Activated naive CD8-positive, alpha-beta T cell treated with anti-CD3 and anti-CD28 coated beads for 36 hours (primary cell): ENCODE results near the gene TSC2. TPM values are rescaled to one million over a fixed set of nuclear protein-coding genes. Genes with fewer than 3 reads are reported as not detected.
"Not testable (repeated sequence)": the region's sequence is repeated elsewhere in the genome, so short reads cannot be mapped to it uniquely, and the experiment has no call there.

ENCODE experiments used
- DNase-seq: peaks from one replicate; pipeline ENCODE4 v3.0.0; 2021
- H3K27ac Mint-ChIP-seq: one replicate; pipeline ENCODE4 v1.8.0; 2022; ENCODE audit warnings: mild to moderate bottlenecking, moderate library complexity, mixed read lengths
- H3K27me3 Mint-ChIP-seq: one replicate; pipeline ENCODE4 v1.8.0; 2022; ENCODE audit warnings: mild to moderate bottlenecking, mixed read lengths
- H3K36me3 Mint-ChIP-seq: one replicate; pipeline ENCODE4 v1.8.0; 2021; ENCODE audit warnings: mild to moderate bottlenecking, mixed read lengths
- H3K4me1 Mint-ChIP-seq: one replicate; pipeline ENCODE4 v1.8.0; 2021; ENCODE audit warnings: mixed read lengths
- H3K4me3 Mint-ChIP-seq: one replicate; pipeline ENCODE4 v1.8.0; 2022; ENCODE audit warnings: mild to moderate bottlenecking, moderate library complexity, mixed read lengths
- H3K9me3 Mint-ChIP-seq: one replicate; pipeline ENCODE4 v1.8.0; 2022; ENCODE audit warnings: mixed read lengths
- total RNA-seq, 2 experiments: library from RNA; stranded (reverse); gene quantifications; one replicate each; pipeline ENCODE4 v1.2.3, GENCODE V29; 2021

The TSC2 gene
- total RNA-seq, 2 experiments from 2014 or later, result 52.3 to 57.5 TPM

- H3K27me3 Mint-ChIP-seq, H3K36me3 Mint-ChIP-seq, H3K27ac Mint-ChIP-seq, H3K4me3 Mint-ChIP-seq, H3K4me1 Mint-ChIP-seq, H3K9me3 Mint-ChIP-seq, DNase-seq: not testable (repeated sequence)
Observed at GRCh38 chr16:2101581-2101980, 53.8 kb downstream of the TSC2 start.

GRCh38 chr16:2102471-2102870 is 54.7 kb downstream of the TSC2 start:
- Mint-ChIP-seq H3K27ac (no peak overlapping the region), H3K4me1 (no peaks in the 10 kb centered on the region), H3K4me3 (no peak overlapping the region), H3K36me3 (peaks cover 1% of the 10 kb centered on the region), H3K9me3 (no peaks in the 10 kb centered on the region), H3K27me3 (no peaks in the 10 kb centered on the region)
- DNase-seq, result no peak

DNA sequence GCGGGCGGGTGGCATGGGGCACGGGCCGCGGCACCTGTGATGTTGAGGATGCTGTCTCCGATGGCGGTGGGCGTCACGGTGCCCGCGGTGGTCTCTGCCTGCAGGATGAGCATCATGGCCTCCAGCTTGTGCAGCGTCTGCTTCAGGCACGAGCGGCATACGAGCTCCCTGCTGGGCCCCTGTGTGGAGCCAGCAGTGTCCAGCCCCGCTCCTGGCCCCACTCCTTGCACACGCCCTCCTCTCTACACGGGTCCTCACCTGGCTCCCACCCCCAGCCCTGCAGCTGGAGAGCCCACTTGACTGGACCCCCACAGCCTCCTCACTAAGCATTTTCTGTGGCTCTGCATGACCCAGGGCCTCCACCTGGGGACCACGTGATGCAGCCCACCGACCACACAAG is 56.7 kb downstream of the TSC2 start:
- H3K27me3 Mint-ChIP-seq, H3K27ac Mint-ChIP-seq, H3K4me3 Mint-ChIP-seq: not testable (repeated sequence)

DNA sequence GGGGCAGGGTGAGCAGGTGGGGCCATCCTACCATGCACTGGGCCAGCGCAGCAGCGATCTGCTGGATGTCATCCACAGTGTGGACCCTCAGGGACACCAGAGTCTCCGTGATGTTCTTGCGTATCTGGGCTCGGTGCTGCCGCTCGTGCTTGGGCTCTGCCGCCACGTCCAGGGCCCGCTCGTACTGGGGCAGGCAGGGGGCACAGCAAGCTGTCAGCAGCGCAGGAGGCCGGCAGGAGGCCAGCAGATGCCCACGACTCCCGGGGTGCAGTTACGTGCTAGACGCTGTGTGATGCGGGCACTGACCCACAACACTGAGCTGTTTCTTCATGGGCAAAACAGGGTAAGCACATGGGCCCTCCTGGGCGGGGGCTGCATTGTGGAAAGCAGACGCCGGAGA is 57.5 kb downstream of the TSC2 start:
- H3K27me3 Mint-ChIP-seq, H3K9me3 Mint-ChIP-seq, H3K4me3 Mint-ChIP-seq, DNase-seq, H3K36me3 Mint-ChIP-seq, H3K4me1 Mint-ChIP-seq, H3K27ac Mint-ChIP-seq: not testable (repeated sequence)

More for the DNA sequence above, 56.7 kb downstream of the TSC2 start:
- not testable (repeated sequence) for H3K4me1 Mint-ChIP-seq, DNase-seq, H3K36me3 Mint-ChIP-seq, H3K9me3 Mint-ChIP-seq

- not testable (repeated sequence) for H3K4me1 Mint-ChIP-seq, H3K9me3 Mint-ChIP-seq, H3K27ac Mint-ChIP-seq, DNase-seq, H3K27me3 Mint-ChIP-seq, H3K4me3 Mint-ChIP-seq, H3K36me3 Mint-ChIP-seq
Observed at GRCh38 chr16:2105769-2106168, 58.0 kb downstream of the TSC2 start.

DNA sequence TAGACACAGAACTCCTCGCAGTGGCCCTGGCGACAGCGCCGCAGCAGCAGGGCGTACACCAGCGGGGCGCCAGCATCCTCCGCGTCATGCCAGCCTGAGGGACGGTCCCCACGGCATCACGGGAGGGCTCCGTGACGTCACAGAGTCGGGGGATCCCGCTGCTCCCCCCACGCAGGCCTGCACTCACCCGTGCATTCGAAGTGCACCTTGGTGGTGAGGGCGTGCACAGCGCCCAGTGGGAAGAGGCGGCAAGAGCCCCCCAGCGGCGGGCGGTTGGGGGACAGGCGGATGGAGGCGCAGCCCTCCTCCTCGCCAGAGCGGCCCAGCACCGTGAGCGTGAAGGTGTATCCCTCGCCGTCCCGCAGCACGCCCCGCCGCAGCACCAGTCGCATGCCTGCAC is 58.4 kb downstream of the TSC2 start:
- H3K36me3 Mint-ChIP-seq, DNase-seq, H3K4me3 Mint-ChIP-seq, H3K27ac Mint-ChIP-seq, H3K4me1 Mint-ChIP-seq, H3K9me3 Mint-ChIP-seq, H3K27me3 Mint-ChIP-seq: not testable (repeated sequence)

DNA sequence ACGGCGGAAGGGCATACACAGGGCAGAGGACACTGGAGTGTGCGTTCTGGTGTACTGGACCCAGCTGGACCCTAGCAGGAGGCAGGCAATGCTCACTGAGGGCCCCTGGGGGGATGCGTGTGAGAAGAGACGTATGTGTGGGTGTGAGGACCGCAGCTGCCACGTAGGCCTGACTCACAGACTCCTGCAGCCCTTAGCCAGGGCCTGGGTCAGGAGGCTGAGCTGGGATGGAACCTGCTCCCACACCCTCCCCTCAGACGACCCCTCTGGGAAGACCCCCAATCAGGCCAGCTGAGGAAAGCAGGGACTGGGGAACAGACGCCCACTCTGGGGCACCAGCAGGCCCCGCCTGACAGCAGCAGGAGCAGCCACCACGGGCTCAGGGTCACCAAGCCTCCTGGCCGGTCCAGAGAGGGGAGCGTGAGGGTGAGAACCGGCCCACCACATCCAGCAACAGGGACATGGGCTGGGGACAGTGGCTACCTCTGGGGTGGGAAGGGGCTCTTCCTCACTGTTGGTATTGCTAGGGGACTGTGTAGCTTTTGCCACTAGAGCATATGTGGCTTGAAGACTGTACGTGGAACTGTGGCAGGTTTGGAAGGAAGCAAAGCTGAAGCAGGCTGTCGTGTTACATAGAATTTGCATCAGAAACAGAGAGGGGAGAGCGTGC is 59.5 kb downstream of the TSC2 start:
- not testable (repeated sequence) for H3K4me3 Mint-ChIP-seq, H3K9me3 Mint-ChIP-seq, H3K4me1 Mint-ChIP-seq, DNase-seq, H3K36me3 Mint-ChIP-seq, H3K27me3 Mint-ChIP-seq, H3K27ac Mint-ChIP-seq

GRCh38 chr16:2107791-2108125 is 60.0 kb downstream of the TSC2 start:
- H3K27me3 Mint-ChIP-seq, H3K36me3 Mint-ChIP-seq, H3K4me3 Mint-ChIP-seq, H3K27ac Mint-ChIP-seq, H3K4me1 Mint-ChIP-seq, DNase-seq, H3K9me3 Mint-ChIP-seq: not testable (repeated sequence)

- H3K27me3 Mint-ChIP-seq, DNase-seq, H3K4me3 Mint-ChIP-seq, H3K4me1 Mint-ChIP-seq, H3K9me3 Mint-ChIP-seq, H3K27ac Mint-ChIP-seq, H3K36me3 Mint-ChIP-seq: not testable (repeated sequence)
Observed at GRCh38 chr16:2108446-2109270, 60.9 kb downstream of the TSC2 start.

- H3K27ac Mint-ChIP-seq, H3K36me3 Mint-ChIP-seq, H3K27me3 Mint-ChIP-seq, H3K4me3 Mint-ChIP-seq, DNase-seq, H3K9me3 Mint-ChIP-seq, H3K4me1 Mint-ChIP-seq: not testable (repeated sequence)
Observed at GRCh38 chr16:2109271-2109580, 61.4 kb downstream of the TSC2 start.

- H3K4me3 Mint-ChIP-seq, H3K27ac Mint-ChIP-seq, H3K36me3 Mint-ChIP-seq, H3K27me3 Mint-ChIP-seq, DNase-seq, H3K9me3 Mint-ChIP-seq, H3K4me1 Mint-ChIP-seq: not testable (repeated sequence)
Observed at GRCh38 chr16:2109872-2110271, 62.1 kb downstream of the TSC2 start.

DNA sequence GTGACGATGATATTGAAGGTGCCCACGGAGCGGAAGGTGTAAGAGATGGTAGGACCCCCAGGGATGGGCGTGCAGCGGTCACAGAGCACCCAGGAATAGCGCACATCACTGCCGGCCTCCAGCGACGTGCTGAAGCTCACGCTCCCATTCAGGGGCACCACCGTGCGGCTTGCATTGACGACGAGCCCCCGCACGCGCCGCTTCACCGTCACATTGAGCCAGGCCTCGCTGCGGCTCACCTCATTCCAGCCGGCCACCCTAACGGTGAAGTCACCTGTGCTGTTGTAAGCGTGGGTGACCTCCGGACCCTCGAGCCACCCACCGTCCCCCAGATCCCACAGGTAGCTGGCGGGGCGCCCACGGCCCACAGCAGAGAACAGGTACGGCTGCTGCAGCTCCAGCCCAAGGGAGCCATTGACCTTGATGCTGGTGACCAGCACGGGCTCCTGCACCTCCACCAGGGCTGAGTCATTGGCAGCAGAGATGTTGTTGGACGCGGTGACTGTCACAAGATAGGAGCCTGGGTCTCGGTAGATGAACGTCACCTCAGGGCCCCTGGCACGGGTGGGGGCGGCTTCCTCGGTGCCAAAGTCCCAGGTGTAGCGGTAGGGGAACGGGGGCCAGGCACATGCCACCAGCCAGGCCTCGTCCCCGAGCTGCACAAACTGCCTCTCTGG is 62.7 kb downstream of the TSC2 start:
- not testable (repeated sequence) for H3K27ac Mint-ChIP-seq, DNase-seq, H3K4me1 Mint-ChIP-seq, H3K36me3 Mint-ChIP-seq, H3K9me3 Mint-ChIP-seq, H3K27me3 Mint-ChIP-seq, H3K4me3 Mint-ChIP-seq

- H3K36me3 Mint-ChIP-seq, DNase-seq, H3K4me3 Mint-ChIP-seq, H3K27ac Mint-ChIP-seq, H3K27me3 Mint-ChIP-seq, H3K9me3 Mint-ChIP-seq, H3K4me1 Mint-ChIP-seq: not testable (repeated sequence)
Observed at GRCh38 chr16:2111009-2111353, 63.2 kb downstream of the TSC2 start.

DNA sequence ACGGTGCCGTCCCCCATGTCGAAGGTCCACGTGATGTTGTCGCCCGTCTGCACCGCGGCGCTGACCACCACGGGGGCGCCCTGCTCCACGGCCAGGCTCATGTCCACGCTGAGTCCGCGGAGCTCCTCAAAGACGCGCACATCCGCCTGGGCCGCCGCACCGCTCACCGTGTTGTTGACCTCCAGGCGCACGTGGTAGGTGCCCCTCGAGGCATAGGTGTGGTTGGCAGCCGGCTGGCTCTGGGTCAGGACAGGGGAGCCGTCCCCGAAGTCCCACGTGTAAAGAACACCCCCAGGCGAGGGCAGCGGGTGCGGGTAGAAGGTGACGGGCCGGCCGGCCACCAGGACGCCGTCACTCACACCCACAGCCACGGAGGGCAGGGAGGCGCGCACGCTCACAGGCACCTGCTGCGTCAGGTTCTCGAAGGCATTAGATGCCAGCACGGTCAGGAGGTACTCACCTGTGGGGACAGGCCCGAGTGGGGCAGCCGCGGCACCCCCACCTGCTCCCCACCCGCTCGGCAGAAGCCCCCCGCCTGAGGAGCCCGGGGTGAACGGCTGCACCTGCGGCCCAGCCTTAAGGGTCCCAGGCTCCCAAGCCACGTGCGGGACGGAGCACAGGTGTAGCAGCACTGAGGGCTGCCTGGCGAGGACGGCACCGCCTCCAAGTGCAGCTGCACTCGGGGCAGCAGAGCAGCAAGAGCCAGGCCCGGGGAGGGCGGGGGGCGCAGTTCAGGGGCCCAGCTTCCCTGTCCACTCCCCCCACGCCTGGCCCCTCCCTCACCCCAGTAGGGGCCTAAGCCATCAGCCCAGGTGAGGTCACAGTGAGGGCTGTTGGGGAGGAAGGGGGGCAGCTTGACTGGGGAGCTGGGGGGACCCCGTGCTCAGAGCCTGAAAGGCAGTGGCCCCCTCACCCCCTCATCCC is 63.9 kb downstream of the TSC2 start:
- H3K27me3 Mint-ChIP-seq, H3K4me1 Mint-ChIP-seq, DNase-seq, H3K4me3 Mint-ChIP-seq, H3K36me3 Mint-ChIP-seq, H3K9me3 Mint-ChIP-seq, H3K27ac Mint-ChIP-seq: not testable (repeated sequence)

GRCh38 chr16:2112539-2113106 is 64.8 kb downstream of the TSC2 start:
- not testable (repeated sequence) for H3K9me3 Mint-ChIP-seq, DNase-seq, H3K36me3 Mint-ChIP-seq, H3K4me1 Mint-ChIP-seq, H3K4me3 Mint-ChIP-seq, H3K27me3 Mint-ChIP-seq, H3K27ac Mint-ChIP-seq
